GM18520 (cell line): ENCODE data around the gene TNFRSF13B.
"Not testable (repeated sequence)": the region's sequence is repeated elsewhere in the genome, so short reads cannot be mapped to it uniquely, and the experiment has no call there.

ENCODE experiments used
- ATAC-seq: cut with Tn5 transposase; IDR thresholded peaks from one replicate; pipeline ENCODE4 v1.9.1; 2021; ENCODE audit not compliant: unreplicated experiment

TNFRSF13B gene

DNA sequence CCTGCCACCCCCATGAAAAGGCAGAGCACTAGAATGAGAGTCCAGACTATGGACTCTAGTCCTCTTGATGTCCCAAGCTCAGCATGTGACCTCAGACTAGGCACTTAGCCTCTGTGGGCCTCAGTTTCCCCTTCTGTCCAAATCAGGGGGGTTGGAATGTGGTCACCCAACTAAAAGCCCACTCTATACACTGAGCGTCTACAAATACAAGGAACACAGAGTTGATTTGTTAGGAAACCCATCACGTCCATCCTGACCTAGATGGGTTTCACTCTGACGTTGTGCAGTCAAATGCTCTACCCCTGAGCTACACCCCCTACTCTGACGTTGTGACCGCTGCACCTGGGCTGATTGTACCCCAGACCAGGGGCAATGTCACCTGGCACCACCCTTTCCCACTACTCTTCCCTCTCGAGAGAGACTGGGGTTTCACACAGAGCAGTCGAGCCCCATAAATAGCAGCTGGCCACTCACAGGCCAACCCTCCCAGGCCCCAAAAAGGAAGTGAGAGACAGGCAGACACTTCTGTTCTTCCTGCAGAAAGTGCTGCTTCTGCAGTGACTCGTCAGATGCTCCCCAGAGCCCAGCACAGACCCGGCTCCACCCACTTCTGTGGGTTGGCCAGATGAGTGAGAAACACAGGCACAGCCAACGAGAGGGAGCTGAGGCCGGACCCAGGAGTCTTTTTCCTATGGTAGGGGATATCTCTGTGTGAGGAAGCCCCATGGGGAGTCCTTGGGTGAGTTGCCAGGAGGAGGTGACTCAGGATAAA is 16.1 kb upstream of the TNFRSF13B start:
- peak; percentile 47 for ATAC-seq

DNA sequence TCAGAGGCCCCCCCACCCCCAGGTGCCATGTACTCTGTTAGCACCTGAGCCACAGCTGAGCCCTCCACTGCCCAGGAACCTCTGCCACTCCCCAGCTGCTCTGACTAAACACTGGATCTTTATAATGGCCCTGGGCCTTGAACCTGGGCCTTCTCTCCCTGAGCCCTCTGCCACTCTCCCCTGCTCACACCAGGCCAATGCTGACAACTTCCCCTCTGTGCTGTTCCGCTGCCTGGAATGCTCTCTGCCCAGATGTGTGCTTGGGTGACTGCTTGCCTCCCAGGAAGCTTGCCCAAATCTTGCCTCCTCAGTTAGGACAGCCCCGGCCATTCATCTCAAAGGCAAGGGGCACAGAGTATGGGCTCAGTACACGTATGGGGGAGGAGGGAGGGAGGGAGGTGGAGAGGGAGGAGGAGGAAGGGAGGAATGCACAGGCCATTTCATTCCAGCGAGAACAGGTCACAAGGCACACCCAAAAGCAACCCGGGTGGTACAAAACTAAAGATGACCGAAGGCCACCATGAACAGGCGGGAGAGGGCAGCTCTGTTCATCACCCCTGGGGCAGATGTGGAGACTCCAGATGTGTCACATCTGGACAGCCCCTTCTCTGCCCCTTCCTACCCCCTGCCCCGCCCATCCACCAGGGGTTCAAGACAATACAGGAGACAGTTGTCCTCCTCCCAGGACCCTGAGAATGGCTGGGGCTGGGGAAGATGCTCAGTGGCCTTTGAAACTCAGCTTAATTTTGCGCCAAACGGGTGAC is 15.3 kb upstream of the TNFRSF13B start:
- no peak for ATAC-seq

GRCh38 chr17:16986391-16986790 is 14.5 kb upstream of the TNFRSF13B start:
- ATAC-seq = no peak

GRCh38 chr17:16981928-16982327 is 10.0 kb upstream of the TNFRSF13B start:
- no peak for ATAC-seq

GRCh38 chr17:16980813-16981731 is 9.2 kb upstream of the TNFRSF13B start:
- peak; percentile 24 for ATAC-seq

- ATAC-seq = no peak
Observed at GRCh38 chr17:16980061-16980460, 8.1 kb upstream of the TNFRSF13B start.

- ATAC-seq = not testable (repeated sequence)
Observed at GRCh38 chr17:16979237-16979823, 7.4 kb upstream of the TNFRSF13B start.

DNA sequence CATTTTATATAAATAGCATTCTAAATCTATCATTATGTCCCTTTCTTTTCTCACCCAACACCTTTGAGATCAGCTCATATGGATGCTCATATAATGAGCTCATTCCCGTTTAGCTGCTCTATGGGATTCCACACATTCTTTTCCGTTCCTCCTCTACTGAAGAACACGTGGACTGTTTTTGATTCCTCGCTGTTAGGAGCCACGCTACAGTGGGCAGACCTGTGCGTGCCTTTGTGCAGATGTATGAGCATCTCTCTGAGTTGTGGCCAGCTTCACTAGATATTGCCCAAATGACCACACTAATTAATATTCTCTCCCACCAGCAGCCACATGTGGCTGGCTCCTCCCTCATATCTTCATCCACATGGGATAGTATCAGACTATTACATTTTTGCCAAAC is 6.0 kb upstream of the TNFRSF13B start:
- ATAC-seq = no peak

DNA sequence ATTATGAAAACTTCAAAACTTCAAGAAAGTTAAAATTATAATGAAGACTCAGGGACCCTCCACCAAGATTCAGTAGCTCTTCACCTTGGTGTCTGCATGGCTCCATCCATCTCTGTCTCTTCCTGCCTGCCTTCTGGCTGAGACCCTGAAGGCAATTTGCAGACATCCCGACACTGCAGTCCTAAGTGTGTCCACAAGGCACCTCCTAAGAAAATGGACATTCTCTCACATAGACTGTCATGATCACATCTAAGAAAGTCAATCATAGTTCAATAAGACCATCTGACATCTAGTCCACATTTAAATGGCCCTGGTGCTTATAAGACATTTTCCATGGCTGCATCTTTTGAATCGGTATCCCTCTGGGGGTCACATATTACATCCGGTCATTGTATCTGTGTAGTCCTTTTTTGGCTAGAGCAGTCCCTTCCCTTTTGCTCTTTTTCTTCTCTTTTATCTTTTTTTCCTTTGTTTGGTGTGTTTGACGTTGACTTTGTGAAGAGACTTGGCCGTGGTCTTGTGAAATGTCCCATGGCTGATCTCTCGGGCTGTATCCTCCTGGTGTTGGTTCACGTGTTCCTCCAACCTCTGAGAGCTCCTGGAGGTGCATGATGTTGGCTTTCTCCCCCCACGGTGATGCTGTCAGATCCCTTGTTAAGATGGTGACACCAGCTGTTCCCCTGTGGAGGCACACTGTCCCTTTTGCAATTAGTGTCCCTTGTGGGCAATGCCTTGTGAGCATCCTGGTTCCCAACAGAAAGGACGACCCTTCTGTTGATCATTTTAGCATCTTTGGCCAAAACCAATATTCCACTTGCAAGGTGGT is 5.0 kb upstream of the TNFRSF13B start:
- ATAC-seq = no peak

- peak; percentile 18 for ATAC-seq
Observed at GRCh38 chr17:16975744-16976625, 4.1 kb upstream of the TNFRSF13B start.

DNA sequence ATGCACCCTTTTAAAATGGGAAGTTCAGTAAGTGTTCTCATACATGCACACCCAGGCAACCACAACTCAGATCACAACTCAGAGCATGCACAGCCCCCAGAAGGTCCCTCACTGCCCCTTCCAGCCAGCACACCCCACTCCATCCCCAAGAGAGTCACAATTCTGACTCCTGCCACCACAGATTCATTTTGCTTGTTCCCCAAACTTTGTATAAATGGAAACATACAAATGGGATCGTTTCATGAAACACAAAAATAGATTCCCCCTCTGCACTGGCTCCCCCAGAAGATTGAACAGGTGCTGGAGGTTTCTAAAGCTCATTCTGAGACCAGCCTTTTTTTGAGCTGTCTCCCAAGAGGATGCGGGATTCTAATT is 3.3 kb upstream of the TNFRSF13B start:
- ATAC-seq = no peak

DNA sequence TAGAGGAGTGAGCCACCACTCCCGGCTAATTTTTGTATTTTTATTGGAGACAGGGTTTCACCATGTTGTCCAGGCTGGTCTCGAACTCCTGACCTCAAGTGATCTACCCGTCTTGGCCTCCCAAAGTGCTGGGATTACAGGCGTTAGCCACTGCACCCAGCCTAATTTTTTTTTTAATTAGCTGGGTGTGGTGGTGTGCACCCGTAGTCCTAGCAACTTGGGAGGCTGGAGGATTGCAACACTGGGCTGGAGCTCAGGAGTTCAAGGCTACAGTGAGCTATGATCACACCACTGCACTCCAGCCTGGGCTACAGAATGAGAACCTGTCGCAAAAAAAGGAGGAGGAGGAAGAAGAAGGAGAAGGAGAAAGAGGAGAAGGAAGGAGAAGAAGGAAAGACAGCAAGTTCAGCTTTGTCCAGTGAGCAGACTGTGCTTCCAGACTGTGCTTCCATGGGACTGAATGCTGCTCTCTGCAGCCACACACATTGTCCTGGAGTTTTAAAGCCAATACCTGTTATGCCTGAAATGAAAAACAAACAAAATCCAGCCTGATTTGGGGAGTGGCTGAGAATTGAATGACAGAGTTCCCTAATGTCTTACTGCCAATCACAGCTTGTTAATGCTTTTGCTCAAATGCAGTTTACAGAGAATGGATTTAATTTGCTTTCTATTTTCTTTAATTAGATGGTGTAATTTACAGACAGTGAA is 2.8 kb upstream of the TNFRSF13B start:
- no peak for ATAC-seq

DNA sequence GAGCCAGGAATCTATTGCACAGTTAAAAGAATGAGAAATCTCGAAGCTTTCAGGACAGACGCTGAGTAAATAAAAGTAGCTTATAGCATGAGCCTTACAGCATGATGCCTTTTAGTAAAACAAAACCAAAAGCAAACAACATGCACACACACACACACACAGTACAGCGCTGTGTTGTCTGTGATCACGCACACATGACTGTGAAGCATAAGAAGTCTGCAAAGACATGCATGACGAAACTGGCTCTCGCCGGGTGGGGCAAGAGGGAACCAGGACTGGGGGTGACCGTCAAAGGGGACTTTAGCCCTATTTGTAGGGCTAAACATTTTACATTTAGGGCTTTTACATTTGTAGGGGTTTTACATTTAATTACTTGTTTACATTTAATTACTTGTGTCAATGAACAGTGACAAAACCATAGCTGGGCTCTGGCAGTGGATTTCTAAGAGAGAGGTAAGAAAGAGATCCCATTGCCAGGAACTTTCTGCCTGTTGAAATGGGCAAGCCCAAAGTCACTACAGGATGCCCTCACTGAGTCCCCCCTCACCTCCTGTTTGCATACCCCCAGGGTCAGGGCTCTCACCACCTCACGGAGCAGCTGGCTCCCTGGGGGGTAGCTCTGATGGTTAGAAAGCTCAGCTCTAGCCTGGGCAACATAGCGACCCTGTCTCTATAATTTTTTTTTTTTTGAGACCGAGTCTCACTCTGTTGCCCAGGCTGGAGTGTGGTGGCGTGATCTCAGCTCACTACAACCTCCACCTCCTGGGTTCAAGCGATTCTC is 2.0 kb upstream of the TNFRSF13B start:
- ATAC-seq = peak; percentile 23

DNA sequence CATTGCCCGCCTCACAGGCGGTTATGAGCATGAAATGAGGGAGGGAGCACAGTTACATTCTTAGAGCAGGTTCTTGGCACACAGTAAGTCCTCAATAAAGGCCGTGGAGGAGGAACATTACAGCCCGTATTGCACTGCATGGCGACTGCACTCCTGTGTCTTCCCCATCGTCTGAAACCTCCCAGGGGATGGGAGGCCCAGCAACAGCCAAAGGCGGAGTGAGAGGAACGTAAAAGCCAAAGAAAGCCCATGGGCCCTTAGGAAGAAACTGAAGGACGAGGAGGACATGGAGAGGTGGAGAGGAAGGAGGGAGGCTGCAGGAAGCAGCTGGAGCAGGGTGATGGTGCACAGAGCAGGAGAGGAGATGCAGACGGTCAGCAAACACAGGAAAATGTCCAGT is 1.1 kb upstream of the TNFRSF13B start:
- not testable (repeated sequence) for ATAC-seq

DNA sequence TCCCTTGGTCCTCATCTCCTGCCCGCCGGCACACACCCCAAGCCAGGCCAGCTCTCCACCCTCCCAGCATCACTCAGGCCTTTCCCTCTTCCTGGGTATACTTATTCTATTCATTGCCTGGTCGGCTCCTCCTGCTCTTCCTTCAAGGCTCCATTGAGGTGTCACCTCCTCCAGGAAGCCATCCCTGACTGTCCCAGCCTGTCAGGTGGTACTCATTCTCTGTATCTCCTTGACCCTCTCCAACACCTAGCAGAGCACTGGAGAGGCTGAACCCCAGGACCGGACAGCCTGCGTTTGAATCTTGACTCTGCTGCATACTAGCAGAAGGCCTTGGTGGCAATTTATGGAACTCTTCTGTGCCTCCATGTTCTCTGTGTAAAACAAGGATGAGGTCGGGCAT is 428 bp upstream of the TNFRSF13B start:
- ATAC-seq = no peak

- no peak for ATAC-seq
Observed at GRCh38 chr17:16969931-16970906, 1.7 kb downstream of the TNFRSF13B start.

DNA sequence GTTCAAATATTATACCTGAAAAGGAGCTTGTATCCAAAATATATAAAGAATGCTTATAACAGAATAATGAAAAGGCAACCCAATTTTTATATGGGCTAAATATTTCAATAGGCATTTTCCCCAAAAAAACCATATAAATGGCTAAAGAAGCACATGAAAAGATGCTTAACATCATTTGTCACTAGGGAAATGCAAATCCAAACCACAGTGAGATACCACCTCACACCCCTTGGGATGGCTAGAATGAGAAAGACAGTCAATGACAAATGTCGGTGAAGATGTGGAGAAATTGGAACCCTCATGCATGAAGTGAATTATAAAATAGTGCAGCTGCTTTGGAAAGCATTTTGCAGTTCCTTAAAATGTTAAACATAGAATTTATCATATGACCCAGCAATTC is 3.1 kb downstream of the TNFRSF13B start:
- no peak for ATAC-seq
